Measurements from ENCODE around the gene NAV3.

- TF ChIP-seq POLR2A (IDR thresholded peaks at IDR 0.05; ENCODE audit: low read depth, low read length) = no peak
- no peak for TF ChIP-seq POLR2AphosphoS5 (IDR thresholded peaks at IDR 0.05; ENCODE audit: low read depth, low read length)
- no peak for TF ChIP-seq SPI1 (IDR thresholded peaks at IDR 0.05; ENCODE audit: low read depth, low read length)
- TF ChIP-seq TAF1 (IDR thresholded peaks at IDR 0.05; ENCODE audit: low read depth, low read length) = no peak
- TF ChIP-seq PAX5 (IDR thresholded peaks at IDR 0.05; ENCODE audit: insufficient read depth, low read length, severe bottlenecking) = no peak
- no peak for TF ChIP-seq POU2F2 (IDR thresholded peaks at IDR 0.05; ENCODE audit: low read depth, low read length)
Measured at GRCh38 chr12:78146365-78146772, 315.7 kb downstream of the NAV3 start.
